Naive thymus-derived CD8-positive, alpha-beta T cell (primary cell): Measurements from ENCODE around the gene WDR83. TPM values are rescaled to one million over a fixed set of nuclear protein-coding genes. Genes with fewer than 3 reads are reported as not detected.
A peak's percentile ranks its signal among the peaks of the same experiment; 100 is the strongest.

Experiments
- ATAC-seq, 2 donors: fragments of 150-1000 bp; cut with Tn5 transposase in 1 of 2; sonication (Bioruptor Pico), chemical (Tn5 transposase) in 1 of 2; 1 replicate in 1 of 2; 2 replicates in 1 of 2; pipeline ENCODE4 v1.10.0; 2021; ENCODE audit warnings: mild to moderate bottlenecking in 2 of 2, moderate library complexity in 2 of 2
- POLR2A ChIA-PET: fragments of 350-600 bp; sonication (Branson Sonifier 250); formaldehyde crosslinking; loops from one replicate; lab custom pipeline; 2021; ENCODE audit warnings: antibody characterized with exemption; lab: Charles Lee
- DNase-seq, 10 donors: peaks; one replicate each; pipeline versions ENCODE4 v3.0.0 to v3.0.0-alpha.2; 2020 to 2022
- H3K27ac Mint-ChIP-seq, 10 donors: one replicate each; pipeline ENCODE4 v1.8.0; 2020 to 2022; ENCODE audit warnings: mild to moderate bottlenecking in 10 of 10, mixed read lengths in 10 of 10, moderate library complexity in 4 of 10, inconsistent platforms in 1 of 10
- H3K27me3 Mint-ChIP-seq, 5 donors: one replicate each; pipeline ENCODE4 v1.8.0; 2021 to 2022; ENCODE audit warnings: mixed read lengths in 5 of 5
- H3K36me3 Mint-ChIP-seq, 3 donors: one replicate each; pipeline ENCODE4 v1.8.0; 2020 to 2022; ENCODE audit warnings: mixed read lengths in 3 of 3, mild to moderate bottlenecking in 2 of 3, inconsistent platforms in 1 of 3
- H3K4me1 Mint-ChIP-seq, 4 donors: one replicate each; pipeline ENCODE4 v1.8.0; 2021 to 2022; ENCODE audit warnings: mixed read lengths in 4 of 4
- H3K4me3 Mint-ChIP-seq, 10 donors: one replicate each; pipeline ENCODE4 v1.8.0; 2020 to 2022; ENCODE audit warnings: mild to moderate bottlenecking in 10 of 10, mixed read lengths in 10 of 10, moderate library complexity in 6 of 10, inconsistent platforms in 1 of 10
- H3K9me3 Mint-ChIP-seq, 9 donors: one replicate each; pipeline ENCODE4 v1.8.0; 2020 to 2022; ENCODE audit warnings: mixed read lengths in 9 of 9, mild to moderate bottlenecking in 3 of 9, inconsistent platforms in 1 of 9, moderate library complexity in 1 of 9
- polyA plus RNA-seq, 3 donors: library from polyadenylated mRNA; unstranded; fragments of 300-500 nt; fragmentation: Illumina TruSeq; gene quantifications; one replicate each; pipeline ENCODE4 v1.2.3, GENCODE V29; 2021
- total RNA-seq, 8 experiments: library from RNA in 2 of 8; stranded (reverse) in 2 of 8; gene quantifications; one replicate each; pipeline ENCODE4 v1.2.3 and lab custom pipeline; 2021 to 2026

WDR83 gene
- total and polyA plus RNA-seq, 5 experiments from 2014 or later, result 12.6 to 22.7 (median 17.6) TPM

GRCh38 chr19:12721656-12722565, 55.3 kb downstream of the WDR83 start:
- DNase-seq, result peak in 9 of 10 donors; percentile 8 to 73 (median 48)
- no peaks in the 10 kb centered on the region for H3K9me3 Mint-ChIP-seq
- POLR2A ChIA-PET, result interaction anchor here (0.7 to 8.7 kb wide), 11 partner anchors 13 to 909 kb away, joined by 3 to 158 read pairs (median 4); partner anchors contain the start of genes DHPS, FBXW9, GET3 and JUNB
- peak overlapping the region; percentile 88 to 96 (median 92) for H3K27ac Mint-ChIP-seq
- H3K4me3 Mint-ChIP-seq, result peak overlapping the region; percentile 85 to 96 (median 93)
- peak; percentile 45 to 49 for ATAC-seq
- no peaks in the 10 kb centered on the region for H3K27me3 Mint-ChIP-seq
- H3K36me3 Mint-ChIP-seq, result peaks cover 0 to 20% (median 0%) of the 10 kb centered on the region in 3 donors
- peaks cover 28 to 48% (median 41%) of the 10 kb centered on the region in 4 donors for H3K4me1 Mint-ChIP-seq

GRCh38 chr19:12722566-12723380, 56.2 kb downstream of the WDR83 start:
- H3K36me3 Mint-ChIP-seq, result peaks cover 0 to 17% (median 0%) of the 10 kb centered on the region in 3 donors
- peak overlapping the region; percentile 85 to 96 (median 92) for H3K4me3 Mint-ChIP-seq
- ATAC-seq, result peak; percentile 88 to 92
- POLR2A ChIA-PET, result interaction anchor here (0.5 to 8.7 kb wide), 19 partner anchors 12 to 1628 kb away, joined by 3 to 158 read pairs (median 4); partner anchors contain the start of genes DHPS, FBXW9, GET3 and JUNB
- peaks cover 28 to 47% (median 40%) of the 10 kb centered on the region in 4 donors for H3K4me1 Mint-ChIP-seq
- peak; percentile 83 to 98 (median 92) for DNase-seq
- H3K9me3 Mint-ChIP-seq, result no peaks in the 10 kb centered on the region
- peak overlapping the region; percentile 88 to 97 (median 93) for H3K27ac Mint-ChIP-seq
- no peaks in the 10 kb centered on the region for H3K27me3 Mint-ChIP-seq

GRCh38 chr19:12723381-12723640, 56.7 kb downstream of the WDR83 start:
- Mint-ChIP-seq H3K36me3 (peaks cover 0 to 21% (median 0%) of the 10 kb centered on the region in 3 donors), H3K27ac (peak overlapping the region in 9 of 10 donors; percentile 88 to 97 (median 93)), H3K27me3 (no peaks in the 10 kb centered on the region), H3K4me3 (peak overlapping the region; percentile 85 to 96 (median 92)), H3K9me3 (no peaks in the 10 kb centered on the region), H3K4me1 (peaks cover 28 to 47% (median 40%) of the 10 kb centered on the region in 4 donors)
- ATAC-seq, result no peak
- POLR2A ChIA-PET, result interaction anchor here (0.5 to 8.7 kb wide), 13 partner anchors 12 to 1628 kb away, joined by 3 to 158 read pairs (median 4); partner anchors contain the start of genes DHPS, FBXW9, GET3 and RNASEH2A
- DNase-seq, result no peak

GRCh38 chr19:12723641-12724426, 57.2 kb downstream of the WDR83 start, which contains the start of gene TNPO2:
TSS of gene TNPO2 (minus strand) at chr19:12723932. CDS start at chr19:12720977, 2,955 bp downstream.
- Mint-ChIP-seq H3K27ac (peak within 1 kb of the TSS; percentile 88 to 97 (median 93)), H3K9me3 (no peaks in the 10 kb centered on the region), H3K36me3 (peaks cover 0 to 21% (median 3%) of the 10 kb centered on the region in 3 donors), H3K27me3 (no peaks in the 10 kb centered on the region), H3K4me3 (peak within 1 kb of the TSS; percentile 85 to 96 (median 92)), H3K4me1 (peaks cover 27 to 43% (median 39%) of the 10 kb centered on the region in 4 donors)
- peak; percentile 34 to 36 for ATAC-seq
- POLR2A ChIA-PET, result interaction anchor here (0.5 to 8.7 kb wide), 11 partner anchors 11 to 1629 kb away, joined by 3 to 158 read pairs (median 4); partner anchors contain the start of genes DHPS, FBXW9, GET3 and RNASEH2A
- peak; percentile 33 to 79 (median 58) for DNase-seq

Other genes starting within 250 kb of the WDR83 start
- 1 to 10 TPM; 5.1 to 6.1 TPM for gene ZNF443, start 225.8 kb upstream of the WDR83 start, total RNA-seq
- 1 to 10 TPM; 1.1 to 3.6 (median 2.0) TPM for gene ZNF443, start 225.8 kb upstream of the WDR83 start, polyA plus RNA-seq
- gene ZNF709, start 182.0 kb upstream of the WDR83 start, total RNA-seq, result 1 to 10 TPM; 6.4 to 7.7 TPM
- gene ZNF709, start 182.0 kb upstream of the WDR83 start, polyA plus RNA-seq, result 1 to 10 TPM in 2 of 3 donors, under 1 TPM in 1; 0.60 to 2.8 (median 1.3) TPM
- 10 to 100 TPM; 35.4 to 38.4 TPM for gene ZNF564, start 115.3 kb upstream of the WDR83 start, total RNA-seq
- gene ZNF564, start 115.3 kb upstream of the WDR83 start, polyA plus RNA-seq, result 10 to 100 TPM in 2 of 3 donors, 1 to 10 TPM in 1; 8.9 to 12.3 (median 10.0) TPM
- 10 to 100 TPM; 14.4 to 15.4 TPM for gene ZNF490, start 56.0 kb upstream of the WDR83 start, total RNA-seq
- 1 to 10 TPM; 3.7 to 6.8 (median 6.5) TPM for gene ZNF490, start 56.0 kb upstream of the WDR83 start, polyA plus RNA-seq
- gene ZNF791, start 55.9 kb upstream of the WDR83 start, total RNA-seq, result 10 to 100 TPM; 46.2 to 48.0 TPM
- 10 to 100 TPM; 14.2 to 18.6 (median 17.9) TPM for gene ZNF791, start 55.9 kb upstream of the WDR83 start, polyA plus RNA-seq
- 100 to 1,000 TPM in 1 of 2 experiments, 10 to 100 TPM in 1; 87.5 to 101 TPM for gene MAN2B1, start 65 bp upstream of the WDR83 start, total RNA-seq
- 10 to 100 TPM; 33.9 to 55.4 (median 34.7) TPM for gene MAN2B1, start 65 bp upstream of the WDR83 start, polyA plus RNA-seq
- 100 to 1,000 TPM; 219 to 224 TPM for gene DHPS, start 15.1 kb downstream of the WDR83 start, total RNA-seq
- gene DHPS, start 15.1 kb downstream of the WDR83 start, polyA plus RNA-seq, result 100 to 1,000 TPM in 1 of 3 donors, 10 to 100 TPM in 2; 74.8 to 108 (median 88.9) TPM
- not detected for gene GNG14, start 21.2 kb downstream of the WDR83 start, total RNA-seq
- gene GNG14, start 21.2 kb downstream of the WDR83 start, polyA plus RNA-seq, result not detected
- gene FBXW9, start 29.8 kb downstream of the WDR83 start, total RNA-seq, result 1 to 10 TPM; 2.8 to 2.9 TPM
- 1 to 10 TPM; 4.3 to 5.7 (median 5.4) TPM for gene FBXW9, start 29.8 kb downstream of the WDR83 start, polyA plus RNA-seq
- 10 to 100 TPM; 80.5 to 81.7 TPM for gene TNPO2, start 57.1 kb downstream of the WDR83 start, total RNA-seq
- gene TNPO2, start 57.1 kb downstream of the WDR83 start, polyA plus RNA-seq, result 1 to 10 TPM; 2.0 to 3.1 (median 2.6) TPM
- 100 to 1,000 TPM; 197 to 220 TPM for gene TRIR, start 67.9 kb downstream of the WDR83 start, total RNA-seq
- 100 to 1,000 TPM; 181 to 206 (median 205) TPM for gene TRIR, start 67.9 kb downstream of the WDR83 start, polyA plus RNA-seq
- gene GET3, start 70.7 kb downstream of the WDR83 start, total RNA-seq, result 10 to 100 TPM; 26.7 to 30.9 TPM
- gene GET3, start 70.7 kb downstream of the WDR83 start, polyA plus RNA-seq, result 10 to 100 TPM; 46.8 to 72.3 (median 55.7) TPM
- gene BEST2, start 85.0 kb downstream of the WDR83 start, total RNA-seq, result not detected
- not detected for gene BEST2, start 85.0 kb downstream of the WDR83 start, polyA plus RNA-seq
- 10 to 100 TPM; 25.2 to 27.0 TPM for gene HOOK2, start 108.7 kb downstream of the WDR83 start, total RNA-seq
- gene HOOK2, start 108.7 kb downstream of the WDR83 start, polyA plus RNA-seq, result 1 to 10 TPM; 3.0 to 4.3 (median 3.2) TPM
- 100 to 1,000 TPM in 1 of 2 experiments, 10 to 100 TPM in 1; 99.1 to 103 TPM for gene JUNB, start 124.7 kb downstream of the WDR83 start, total RNA-seq
- 1,000 to 10,000 TPM in 2 of 3 donors, 100 to 1,000 TPM in 1; 845 to 1,468 (median 1,203) TPM for gene JUNB, start 124.7 kb downstream of the WDR83 start, polyA plus RNA-seq
- 100 to 1,000 TPM; 108 to 112 TPM for gene PRDX2, start 135.0 kb downstream of the WDR83 start, total RNA-seq
- 100 to 1,000 TPM; 253 to 362 (median 333) TPM for gene PRDX2, start 135.0 kb downstream of the WDR83 start, polyA plus RNA-seq
- 1 to 10 TPM in 1 of 2 experiments, not detected in 1; 1.1 TPM for gene THSD8, start 135.3 kb downstream of the WDR83 start, total RNA-seq
- gene THSD8, start 135.3 kb downstream of the WDR83 start, polyA plus RNA-seq, result 1 to 10 TPM in 2 of 3 donors, under 1 TPM in 1; 0.96 to 3.1 (median 1.0) TPM
- gene RNASEH2A, start 139.8 kb downstream of the WDR83 start, total RNA-seq, result 10 to 100 TPM; 12.1 to 12.9 TPM
- gene RNASEH2A, start 139.8 kb downstream of the WDR83 start, polyA plus RNA-seq, result 10 to 100 TPM; 16.3 to 22.6 (median 21.9) TPM
- gene RTBDN, start 167.8 kb downstream of the WDR83 start, total RNA-seq, result not detected
- gene RTBDN, start 167.8 kb downstream of the WDR83 start, polyA plus RNA-seq, result not detected
- 1 to 10 TPM in 1 of 2 experiments, under 1 TPM in 1; 0.26 to 1.3 TPM for gene MAST1, start 171.7 kb downstream of the WDR83 start, total RNA-seq
- 1 to 10 TPM in 1 of 3 donors, under 1 TPM in 2; 0.22 to 4.4 (median 0.97) TPM for gene MAST1, start 171.7 kb downstream of the WDR83 start, polyA plus RNA-seq
- 10 to 100 TPM; 26.2 to 27.3 TPM for gene DNASE2, start 214.6 kb downstream of the WDR83 start, total RNA-seq
- gene DNASE2, start 214.6 kb downstream of the WDR83 start, polyA plus RNA-seq, result 10 to 100 TPM; 46.1 to 49.5 (median 46.2) TPM
- gene KLF1, start 220.4 kb downstream of the WDR83 start, total RNA-seq, result not detected
- under 1 TPM in 1 of 3 donors, not detected in 2; 0.45 TPM for gene KLF1, start 220.4 kb downstream of the WDR83 start, polyA plus RNA-seq
- gene GCDH, start 224.4 kb downstream of the WDR83 start, total RNA-seq, result 10 to 100 TPM; 68.5 to 69.8 TPM
- 10 to 100 TPM; 18.0 to 20.7 (median 19.8) TPM for gene GCDH, start 224.4 kb downstream of the WDR83 start, polyA plus RNA-seq